A673 (cell line): Measurements from ENCODE around the gene TACR2.

ENCODE experiments used
- EZH2 ChIP-seq: fragments of 200-600 bp; sonication (generic); IDR thresholded peaks from 2 replicates; pipeline ENCODE4 v1.6.1; 2017; ENCODE audit warnings: borderline replicate concordance, low read depth, mild to moderate bottlenecking, mixed read lengths, antibody characterized with exemption, low read length; ENCODE audit not compliant: poor library complexity, severe bottlenecking
- TF ChIP-seq, protein P1 (sequence below): fragments of 300-800, 200-600 bp; sonication (generic); conservative IDR thresholded peaks from 2 replicates; pipeline ENCODE4 v1.5.1; 2017; ENCODE audit warnings: low read depth, mild to moderate bottlenecking, antibody characterized with exemption, low read length, moderate library complexity, mixed read lengths

DNA sequence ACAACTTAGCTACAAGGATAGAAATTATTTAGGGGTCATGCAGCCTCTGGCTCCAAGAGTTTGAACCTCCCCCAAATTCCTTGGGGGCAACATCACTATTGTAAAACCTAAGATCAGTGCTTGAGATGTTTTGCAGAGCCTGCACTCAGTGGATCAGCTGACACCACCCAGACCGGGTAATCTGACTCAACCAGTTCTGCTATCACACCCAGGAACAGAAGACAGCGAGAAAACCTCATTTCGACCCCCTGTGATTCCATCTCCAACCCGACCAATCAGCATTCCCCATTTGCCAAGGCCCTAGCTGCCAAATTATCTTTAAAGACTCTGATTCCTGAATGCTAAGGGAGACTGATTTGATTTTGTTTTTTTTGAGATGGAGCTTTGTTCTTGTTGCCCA is 5.2 kb downstream of the TACR2 start:
- TF ChIP-seq, protein P1, sequence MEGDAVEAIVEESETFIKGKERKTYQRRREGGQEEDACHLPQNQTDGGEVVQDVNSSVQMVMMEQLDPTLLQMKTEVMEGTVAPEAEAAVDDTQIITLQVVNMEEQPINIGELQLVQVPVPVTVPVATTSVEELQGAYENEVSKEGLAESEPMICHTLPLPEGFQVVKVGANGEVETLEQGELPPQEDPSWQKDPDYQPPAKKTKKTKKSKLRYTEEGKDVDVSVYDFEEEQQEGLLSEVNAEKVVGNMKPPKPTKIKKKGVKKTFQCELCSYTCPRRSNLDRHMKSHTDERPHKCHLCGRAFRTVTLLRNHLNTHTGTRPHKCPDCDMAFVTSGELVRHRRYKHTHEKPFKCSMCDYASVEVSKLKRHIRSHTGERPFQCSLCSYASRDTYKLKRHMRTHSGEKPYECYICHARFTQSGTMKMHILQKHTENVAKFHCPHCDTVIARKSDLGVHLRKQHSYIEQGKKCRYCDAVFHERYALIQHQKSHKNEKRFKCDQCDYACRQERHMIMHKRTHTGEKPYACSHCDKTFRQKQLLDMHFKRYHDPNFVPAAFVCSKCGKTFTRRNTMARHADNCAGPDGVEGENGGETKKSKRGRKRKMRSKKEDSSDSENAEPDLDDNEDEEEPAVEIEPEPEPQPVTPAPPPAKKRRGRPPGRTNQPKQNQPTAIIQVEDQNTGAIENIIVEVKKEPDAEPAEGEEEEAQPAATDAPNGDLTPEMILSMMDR: no peak
- no peak for TF ChIP-seq EZH2
